NCI-H524 treated with DMSO at 0.1 percent for 48 hours (cell line): Measurements from ENCODE around the gene MB.

ENCODE experiments used
- DNase-seq: peaks from one replicate; lab custom pipeline; 2025; lab: John Stamatoyannopoulos, UW

The MB gene

DNA sequence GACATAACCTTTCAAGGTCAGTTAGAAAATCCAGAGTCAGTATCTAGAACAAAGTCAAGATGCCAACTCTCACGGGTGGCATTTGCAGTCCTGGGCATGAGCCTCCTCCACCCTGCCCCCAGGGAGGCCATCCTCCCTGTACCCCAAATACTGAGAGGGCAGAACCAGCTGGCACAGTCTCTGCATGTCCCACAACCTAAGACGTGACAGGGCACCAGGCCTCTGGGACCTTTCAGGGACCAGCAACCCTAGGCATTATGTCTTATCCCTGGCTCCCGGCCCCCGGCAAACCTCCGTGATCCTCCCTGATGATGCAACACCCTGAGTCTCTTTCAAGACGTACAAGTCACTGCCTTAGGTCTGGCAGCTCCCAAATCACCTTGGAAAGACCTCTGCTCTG lies 2.0 kb downstream of the MB start:
- DNase-seq, result no peak

DNA sequence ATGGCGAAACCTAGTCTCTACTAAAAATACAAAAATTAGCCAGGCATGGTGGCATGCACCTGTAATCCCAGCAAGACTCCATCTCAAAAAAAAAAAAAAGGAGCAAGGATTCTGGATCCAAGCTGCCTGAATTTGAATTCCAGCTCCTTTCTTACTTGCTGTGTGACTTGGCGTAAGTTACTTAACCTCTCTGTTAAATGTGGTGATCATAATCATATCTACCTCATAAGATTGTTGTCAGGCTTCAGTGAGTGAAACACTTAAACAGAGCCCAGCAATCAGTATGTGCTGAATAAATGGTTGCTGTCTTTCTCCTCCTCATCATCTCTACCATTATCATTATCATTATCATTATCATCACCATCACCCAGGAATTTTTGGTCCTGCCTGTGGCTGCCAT lies 2.7 kb downstream of the MB start:
- no peak for DNase-seq

DNA sequence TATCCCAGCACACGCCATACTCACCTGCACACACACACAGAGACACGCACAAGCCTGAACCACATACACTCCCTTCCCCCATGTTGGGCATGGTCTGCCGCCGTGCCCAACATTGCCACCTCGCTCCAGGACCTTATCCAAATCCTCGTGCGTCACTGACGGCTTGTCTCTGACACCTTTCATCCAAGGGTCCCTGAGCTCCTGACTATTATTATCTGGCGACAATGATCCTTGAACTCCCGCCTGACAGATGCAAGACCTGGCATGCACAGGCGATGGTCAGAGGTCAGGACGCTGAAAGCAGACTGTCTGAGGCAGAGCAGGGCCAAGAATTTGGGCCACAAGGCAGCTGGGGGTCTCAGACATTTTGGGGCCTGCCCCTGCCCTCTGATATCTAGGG lies 4.2 kb downstream of the MB start:
- no peak for DNase-seq

DNA sequence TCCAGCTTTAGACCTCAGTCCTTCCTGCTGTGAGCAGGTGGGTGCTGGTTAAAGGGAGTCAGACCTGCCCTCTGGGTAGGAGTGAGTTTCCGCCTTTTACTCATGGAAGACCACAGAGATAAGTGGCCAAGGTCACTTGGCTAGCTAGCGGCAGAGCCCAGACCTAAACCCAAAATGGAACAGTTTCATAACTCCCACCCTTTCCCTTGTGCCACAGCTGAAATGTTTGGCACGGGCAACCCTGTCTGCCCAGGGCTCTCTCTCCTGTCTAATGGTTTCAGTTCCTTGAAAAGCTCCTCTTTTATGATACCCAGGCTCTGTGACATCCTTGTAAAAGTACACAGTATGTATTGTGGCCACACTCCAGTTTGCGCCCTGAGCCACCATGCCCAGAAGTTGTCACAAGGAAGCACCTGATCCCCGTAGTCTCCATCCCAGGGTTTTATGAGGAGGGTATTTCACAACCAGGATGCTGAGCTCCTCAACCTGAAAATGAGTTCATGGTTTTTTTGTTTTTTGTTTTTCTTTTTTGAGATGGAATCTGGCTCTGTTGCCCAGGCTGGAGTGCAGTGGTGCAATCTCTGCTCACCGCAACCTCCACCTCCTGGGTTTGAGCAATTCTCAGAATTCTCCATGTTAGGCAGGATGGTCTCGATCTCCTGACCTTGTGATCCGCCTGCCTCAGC lies 5.1 kb downstream of the MB start:
- DNase-seq, result no peak

DNA sequence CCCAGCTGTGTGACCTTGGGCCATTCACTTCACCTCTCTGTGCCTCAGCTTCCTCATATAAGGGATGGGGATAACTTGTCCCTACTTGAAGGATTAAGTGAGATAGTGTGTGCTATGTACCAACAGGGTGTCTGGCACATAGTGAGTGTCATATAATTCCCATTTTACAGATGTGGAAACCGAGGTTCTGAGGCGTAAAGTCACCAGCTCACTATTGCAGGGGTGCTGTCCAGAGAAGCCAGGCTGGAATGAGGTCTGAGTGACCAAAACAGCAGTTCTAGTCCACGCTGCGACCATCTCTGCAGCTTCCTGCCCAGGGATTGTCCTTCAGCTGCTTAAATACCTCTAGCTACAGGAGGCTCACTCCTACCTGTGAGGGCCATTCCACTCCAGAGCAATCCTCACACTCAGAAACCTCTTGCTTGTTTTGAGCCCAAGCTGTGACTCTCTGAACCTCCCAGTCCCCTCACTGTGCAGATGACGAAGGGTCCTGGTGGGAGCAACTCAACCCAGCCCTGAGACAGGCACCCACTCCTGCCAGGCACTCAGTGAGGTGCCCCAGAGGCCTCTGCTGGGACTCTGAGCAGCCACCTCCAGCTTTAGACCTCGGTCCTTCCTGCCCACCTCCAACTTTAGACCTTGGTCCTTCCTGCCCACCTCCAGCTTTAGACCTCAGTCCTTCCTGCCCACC lies 5.8 kb downstream of the MB start:
- DNase-seq, result no peak

DNA sequence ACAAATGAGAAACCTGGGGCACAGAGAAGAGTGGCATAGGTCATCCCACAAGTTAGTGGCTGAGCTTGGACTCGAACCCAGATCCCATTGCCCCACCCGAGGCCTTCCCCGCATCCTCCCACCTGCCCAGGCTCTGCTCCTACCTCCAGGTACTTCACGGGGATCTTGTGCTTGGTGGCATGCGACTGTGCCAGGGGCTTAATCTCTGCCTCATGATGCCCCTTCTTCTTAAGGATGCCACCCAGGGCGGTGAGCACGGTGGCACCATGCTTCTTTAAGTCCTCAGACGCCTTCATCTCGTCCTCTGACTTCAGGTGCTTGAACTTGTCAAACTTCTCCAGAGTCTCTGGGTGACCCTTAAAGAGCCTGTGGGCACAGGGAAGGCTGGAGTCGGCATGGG lies 6.4 kb downstream of the MB start:
- DNase-seq, result no peak

DNA sequence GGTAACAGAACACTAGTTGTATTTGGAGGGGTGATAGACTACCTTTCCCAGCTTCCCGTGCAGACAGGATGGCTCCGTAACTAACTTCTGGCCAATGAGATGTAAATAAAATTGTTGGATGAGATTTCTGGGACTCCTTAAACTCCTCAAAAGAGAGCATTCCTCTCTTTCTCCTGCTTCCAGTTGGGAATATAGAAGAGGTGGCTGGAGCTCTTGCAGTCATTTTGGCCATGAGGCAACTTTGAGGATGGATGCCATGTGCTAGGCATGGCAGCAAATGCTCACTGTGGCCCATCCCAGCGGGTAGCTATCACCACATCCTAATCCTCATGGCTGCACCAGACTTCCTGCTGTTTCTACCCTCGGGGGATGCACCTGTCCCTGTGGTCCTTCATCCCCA lies 7.4 kb downstream of the MB start:
- DNase-seq, result no peak

DNA sequence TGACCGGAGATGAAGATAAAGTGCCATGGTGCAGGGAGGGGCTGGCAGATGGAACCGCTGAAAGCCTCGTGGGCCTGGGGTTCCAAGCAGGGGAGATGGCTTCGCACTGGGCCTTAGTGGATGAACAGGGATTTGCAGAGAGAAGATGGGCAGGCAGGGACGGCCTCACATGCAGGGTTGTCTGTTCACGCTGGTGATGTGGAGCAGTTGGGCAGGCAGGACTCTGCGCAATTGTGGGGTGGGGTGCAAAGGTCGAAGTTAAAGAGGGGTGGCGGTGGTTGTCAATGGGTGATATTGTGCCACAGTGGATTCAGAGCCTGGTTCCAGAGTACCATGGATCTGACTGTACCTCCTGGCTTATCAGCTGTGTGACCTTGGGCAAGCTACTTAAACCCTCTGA lies 7.9 kb downstream of the MB start:
- DNase-seq, result no peak

DNA sequence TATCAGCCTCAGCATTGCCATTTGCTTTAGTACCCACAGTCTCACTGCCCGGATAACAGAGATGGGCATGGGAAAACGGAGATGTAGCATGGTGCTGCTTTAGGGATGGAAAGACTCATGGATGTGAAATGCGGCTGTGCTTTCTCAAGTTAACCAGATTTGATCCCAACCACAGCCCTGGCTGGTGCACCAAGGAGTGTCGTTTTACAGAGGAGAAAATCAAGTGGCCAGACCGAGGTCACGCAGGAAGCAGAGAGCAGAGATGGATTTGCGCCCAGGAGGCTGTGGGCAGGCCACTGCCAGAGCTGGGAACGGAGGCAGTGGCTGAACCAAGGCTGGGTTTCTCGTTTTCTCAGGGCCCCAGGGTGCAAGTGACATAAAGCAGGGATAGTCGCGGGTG lies 9.0 kb downstream of the MB start:
- no peak for DNase-seq

DNA sequence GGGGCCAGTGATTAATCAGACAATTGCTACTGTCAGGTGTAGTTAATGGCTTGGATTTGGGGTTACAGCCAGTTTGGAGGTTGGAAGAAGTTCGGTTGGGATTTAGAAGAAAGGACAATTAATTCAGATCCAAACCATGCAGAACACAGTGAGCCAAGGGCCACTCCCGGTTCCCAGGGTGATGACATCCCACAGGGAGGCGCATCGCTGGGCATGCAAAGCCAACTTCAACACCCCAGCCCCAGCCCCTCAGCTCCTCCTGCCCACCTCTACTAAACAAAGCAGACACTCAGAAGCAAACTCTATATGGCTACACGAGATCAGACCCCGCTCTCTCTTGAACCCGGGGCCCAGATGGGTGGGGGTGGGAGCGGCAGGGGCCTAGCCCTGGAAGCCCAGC lies 10.2 kb downstream of the MB start:
- no peak for DNase-seq

DNA sequence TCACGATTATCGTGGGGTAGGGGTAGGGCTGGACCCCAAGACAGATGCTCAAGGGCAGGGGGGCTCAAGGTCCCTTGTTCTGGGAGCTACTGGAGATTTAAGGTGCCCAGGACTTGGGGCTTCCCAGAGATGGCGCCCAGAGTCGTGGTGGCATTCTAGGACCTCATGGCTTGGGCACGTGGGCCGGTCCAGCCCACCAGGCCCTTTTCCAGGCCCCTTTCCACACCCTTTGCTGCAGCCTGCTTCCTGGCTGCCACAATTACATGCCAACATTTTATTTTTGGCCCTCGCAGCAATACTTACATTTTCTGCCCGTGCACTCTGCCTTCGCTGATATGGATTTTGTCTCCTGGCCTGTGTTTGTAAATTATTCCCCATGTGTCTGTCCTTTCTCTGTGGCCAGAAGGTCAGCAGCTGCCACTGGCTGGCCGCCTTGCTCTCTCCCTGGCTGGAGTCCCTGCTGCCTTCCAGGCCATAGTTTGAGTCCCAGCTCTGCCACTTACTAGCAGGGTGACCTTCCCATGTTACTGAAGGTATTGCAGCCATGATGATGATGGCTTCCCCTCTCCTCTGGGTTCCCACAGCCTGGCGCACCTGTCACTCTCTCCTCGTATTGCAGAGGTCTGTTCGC lies 11.2 kb downstream of the MB start:
- no peak for DNase-seq

DNA sequence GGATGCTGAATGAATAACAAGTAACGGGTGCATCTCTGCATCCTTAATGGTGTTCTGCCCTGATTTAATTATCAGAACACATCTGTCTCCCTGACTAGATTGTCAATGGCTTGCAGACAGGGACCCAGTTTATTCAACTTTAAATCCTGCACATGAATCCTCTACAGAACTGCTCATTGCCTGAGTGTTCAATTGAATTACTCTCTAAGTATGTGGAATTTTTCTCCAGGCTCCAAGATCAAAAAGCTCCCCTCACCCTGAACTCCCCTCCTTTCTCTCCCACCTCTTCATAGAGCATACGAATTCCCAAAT lies 11.8 kb downstream of the MB start:
- no peak for DNase-seq

DNA sequence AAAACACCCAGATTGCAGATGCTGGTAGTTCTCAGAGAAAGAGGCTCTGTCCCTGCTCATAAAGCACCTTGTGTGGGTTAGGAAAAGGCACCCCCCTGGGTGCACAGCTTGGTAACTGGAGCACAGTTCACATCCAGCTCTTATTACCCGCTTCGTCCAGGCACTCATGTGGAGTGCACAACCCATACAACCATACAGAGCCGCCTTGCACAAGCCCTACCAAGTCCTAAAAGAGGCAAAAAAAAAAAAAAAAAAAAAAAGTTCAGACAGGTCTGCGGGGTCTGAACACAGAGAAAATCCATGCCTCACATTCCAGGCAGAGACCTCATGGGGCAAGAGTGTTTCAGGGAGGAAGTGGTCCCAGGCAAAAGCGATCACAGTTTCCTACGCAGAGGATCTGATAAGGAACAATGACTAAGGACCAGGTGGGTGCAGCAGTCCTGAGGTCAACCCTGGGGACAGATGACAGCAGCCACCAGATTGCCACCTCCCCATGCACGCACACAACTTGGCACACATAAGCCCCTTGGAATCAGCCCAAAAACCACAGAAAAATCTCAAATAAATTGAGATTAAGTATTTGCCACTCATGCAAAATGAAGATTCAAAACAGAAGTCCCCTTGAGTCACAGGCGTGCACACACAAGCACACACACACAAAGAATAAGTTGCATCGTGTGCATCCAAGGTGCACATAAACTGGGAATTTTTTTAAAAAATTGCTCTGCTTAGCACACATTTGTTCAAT lies 12.3 kb downstream of the MB start:
- no peak for DNase-seq

DNA sequence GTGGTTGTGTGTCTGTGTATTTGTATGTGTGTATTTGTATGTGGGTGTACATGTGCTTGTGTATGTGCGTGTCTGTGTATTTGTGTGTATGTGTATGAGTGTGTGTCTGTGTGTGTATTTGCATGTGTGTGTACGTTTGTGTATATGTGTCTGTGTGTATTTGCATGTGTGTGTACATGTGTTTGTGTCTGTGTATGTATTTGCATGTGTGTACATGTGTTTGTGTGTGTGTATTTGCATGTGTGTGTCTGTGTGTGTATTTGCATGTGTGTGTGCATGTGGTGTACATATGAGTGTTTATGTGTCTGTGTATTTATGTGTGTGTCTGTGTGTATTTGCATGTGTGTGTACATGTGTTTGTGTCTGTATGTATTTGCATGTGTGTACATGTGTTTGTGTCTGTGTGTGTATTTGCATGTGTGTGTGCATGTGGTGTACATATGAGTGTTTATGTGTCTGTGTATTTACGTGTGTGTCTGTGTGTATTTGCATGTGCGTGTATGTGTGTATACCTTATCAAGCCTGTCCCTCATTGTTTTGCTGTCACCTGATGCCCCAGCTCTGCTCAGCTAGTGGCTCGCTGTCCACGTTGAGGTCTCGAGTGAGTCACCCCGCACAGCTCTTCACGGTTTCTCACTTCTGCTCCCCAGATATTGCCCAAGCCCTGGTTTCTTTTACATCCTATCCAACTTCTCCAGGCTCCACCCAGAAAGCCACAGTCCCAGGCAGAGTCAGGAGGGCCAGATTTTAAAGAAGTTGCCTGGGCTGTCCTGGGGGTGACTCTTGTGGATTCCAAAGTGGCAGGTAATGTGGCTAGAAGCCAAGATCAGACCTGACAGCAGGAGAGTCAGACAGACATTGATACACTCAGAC lies 15.2 kb downstream of the MB start:
- DNase-seq, result no peak

DNA sequence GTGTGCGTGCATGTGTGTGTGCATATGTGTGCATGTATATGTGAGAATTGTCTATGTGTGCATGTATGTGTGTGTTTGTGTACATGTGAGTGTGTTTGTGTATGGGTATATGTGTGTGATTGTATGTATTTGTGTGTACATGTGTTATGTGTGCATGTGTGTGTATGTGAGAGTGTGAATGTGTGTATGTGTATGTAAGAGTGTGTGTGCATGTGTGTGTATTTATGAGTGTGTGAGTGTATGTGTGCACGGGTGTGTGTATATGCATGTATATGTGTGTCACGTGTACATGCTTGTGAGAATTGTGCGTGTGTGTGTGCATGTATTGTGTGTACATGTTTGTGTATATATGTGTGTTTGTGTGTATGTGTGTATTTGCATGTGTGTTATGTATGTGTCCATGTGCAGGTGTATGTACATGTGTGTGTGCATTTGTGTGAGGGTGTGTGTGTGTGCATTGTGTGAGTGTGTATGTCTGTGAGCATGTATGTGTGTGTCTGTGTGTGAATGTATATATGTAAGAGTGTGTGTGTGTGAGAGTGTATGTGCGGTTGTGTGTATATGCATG lies 16.0 kb downstream of the MB start:
- no peak for DNase-seq

DNA sequence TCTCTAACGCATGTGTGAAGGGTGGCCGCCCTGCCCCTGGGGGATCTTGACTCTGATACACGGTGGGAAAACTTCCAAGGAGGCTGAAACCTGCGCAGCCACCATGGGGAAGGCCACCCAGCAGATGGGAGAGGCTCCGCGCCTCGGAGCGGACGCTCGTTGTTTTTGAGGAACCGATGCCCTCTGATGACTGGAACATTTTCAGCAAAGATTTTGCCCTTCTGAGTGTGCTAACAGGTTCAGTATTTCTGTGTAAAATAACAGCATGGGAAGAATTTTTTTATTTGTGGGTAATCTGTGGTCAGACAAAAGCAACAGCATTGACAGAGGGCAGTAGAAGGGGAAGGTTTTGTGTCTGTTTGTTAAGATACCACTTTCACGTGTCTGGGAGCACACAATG lies 16.7 kb downstream of the MB start:
- DNase-seq, result no peak

DNA sequence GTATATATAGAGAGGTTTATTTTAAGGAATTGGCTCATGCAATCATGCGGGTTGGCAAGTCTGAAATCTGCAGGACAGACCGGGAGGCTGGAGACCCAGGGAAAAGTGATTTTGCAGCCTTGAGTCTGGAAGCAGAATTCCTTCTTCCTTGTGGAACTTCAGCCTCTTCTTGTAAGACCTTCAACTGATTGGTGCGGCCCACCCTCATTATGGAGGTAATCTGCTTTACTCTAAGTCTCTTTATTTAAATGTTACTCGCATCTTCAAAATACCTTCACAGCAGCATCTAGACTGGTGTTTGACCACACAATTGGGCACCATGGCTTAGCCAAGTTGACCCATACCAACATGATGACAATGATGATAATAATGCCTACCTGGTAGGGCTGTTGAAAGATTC lies 17.8 kb downstream of the MB start:
- DNase-seq, result no peak

DNA sequence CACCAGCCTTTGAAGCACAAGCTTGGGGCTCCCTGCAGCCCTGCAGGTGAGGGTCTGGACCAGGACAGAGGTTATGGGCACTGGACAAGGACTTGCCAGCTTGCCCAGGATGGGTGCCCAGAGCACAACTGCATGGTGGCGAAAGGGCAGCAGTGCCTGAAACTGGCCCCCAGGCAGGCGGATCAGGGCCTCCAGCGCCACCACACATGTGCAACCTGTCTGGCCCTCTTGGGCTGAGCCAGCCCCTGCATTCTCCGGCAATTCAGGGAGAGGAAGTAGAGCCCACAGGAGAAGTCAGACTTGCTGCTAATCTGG lies 18.8 kb downstream of the MB start:
- no peak for DNase-seq

DNA sequence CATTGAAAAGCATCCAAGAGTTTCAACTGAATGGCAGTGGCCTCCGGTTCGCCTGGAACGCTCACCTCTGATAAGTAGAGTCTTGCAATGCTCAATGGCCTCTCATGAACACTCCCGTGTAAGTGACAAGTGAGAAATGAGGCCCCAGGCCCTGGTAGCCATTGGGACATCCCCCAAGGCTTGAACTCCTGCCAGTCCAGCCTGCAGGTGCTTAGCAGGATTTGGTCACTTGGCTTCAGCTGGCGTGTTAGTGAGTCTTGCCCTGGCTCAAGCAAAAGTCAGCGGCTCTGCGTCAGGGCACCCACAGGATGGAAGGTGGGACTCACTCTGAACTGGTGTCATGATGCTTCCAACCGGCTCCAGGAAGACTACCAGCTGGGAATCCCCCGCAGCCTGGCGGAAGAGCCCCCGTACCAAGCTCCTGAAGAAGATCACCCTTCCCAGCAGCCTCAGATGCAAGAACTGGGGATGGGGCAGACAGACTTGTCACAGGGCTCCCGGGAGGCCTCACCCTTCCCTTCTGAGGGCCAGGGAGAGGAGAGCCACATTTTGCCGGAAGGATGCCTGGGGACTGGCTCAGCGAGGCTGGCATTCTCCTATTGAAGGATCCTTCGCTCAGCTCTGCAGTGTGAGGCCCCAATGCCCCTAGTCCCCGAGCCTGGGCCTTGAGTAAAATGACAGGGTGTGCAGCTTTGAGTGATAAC lies 19.3 kb downstream of the MB start:
- DNase-seq, result no peak

DNA sequence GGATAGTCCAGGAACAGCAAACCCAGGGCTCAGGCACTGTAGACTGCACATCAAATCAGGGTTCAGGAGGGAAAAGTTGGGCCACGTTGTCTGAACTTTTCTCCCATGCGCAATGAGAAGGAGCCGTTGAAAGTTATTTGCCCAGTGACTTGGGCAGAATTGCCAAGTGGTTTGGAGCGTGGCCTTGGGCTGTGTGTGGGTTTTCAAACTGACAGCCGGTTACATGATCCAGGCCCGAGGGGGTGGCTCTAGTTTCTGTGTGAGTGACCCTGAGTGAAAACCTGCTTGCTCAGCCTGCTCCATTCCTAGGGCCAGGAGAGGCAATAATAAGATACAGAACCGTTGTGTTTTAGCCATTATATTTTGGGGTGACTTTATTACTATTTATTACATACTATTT lies 20.3 kb downstream of the MB start:
- no peak for DNase-seq

DNA sequence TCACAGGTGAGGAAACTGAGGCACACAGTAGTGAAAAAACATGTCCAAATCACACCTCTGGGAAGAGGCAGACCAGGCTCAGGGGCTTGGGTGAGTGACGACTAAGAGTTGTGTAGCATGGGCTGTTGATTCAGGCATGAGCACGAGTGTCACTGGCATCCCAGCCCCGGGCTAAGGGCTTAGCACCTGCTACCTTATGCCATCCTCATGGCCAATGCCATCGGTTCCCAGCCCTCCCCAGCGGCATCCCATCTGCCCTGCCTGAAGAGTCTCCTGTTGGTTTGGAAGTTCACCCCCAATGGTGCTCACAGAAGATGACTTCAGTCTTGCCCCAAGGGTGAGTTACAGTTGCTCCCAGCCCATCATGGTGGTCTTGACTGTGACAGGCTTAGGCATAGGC lies 22.4 kb downstream of the MB start:
- no peak for DNase-seq
